Right lobe of liver (tissue), 6 donors: ENCODE measurements around the gene POLN. TPM values are rescaled to one million over a fixed set of nuclear protein-coding genes. Genes with fewer than 3 reads are reported as not detected.
A peak's percentile ranks its signal among the peaks of the same experiment; 100 is the strongest.

Source experiments
- ATAC-seq, 4 donors: fragments of 200-7000 bp; cut with Tn5 transposase; one replicate each; pipeline ENCODE4 v1.9.1; 2020; ENCODE audit warnings: mild to moderate bottlenecking in 4 of 4, moderate library complexity in 4 of 4
- DNase-seq, 3 donors: peaks; one replicate each; pipeline ENCODE4 v3.0.0-alpha.2; 2020
- H3K27ac ChIP-seq, 3 donors: fragments of 200-600 bp; one replicate each; pipeline ENCODE4 v1.8.0; 2022
- H3K27me3 ChIP-seq, 2 donors: fragments of 200-600 bp; one replicate each; pipeline ENCODE4 v1.8.0; 2022
- H3K36me3 ChIP-seq, 4 donors: fragments of 200-600 bp; sonication (generic) in 1 of 4; one replicate each; pipeline versions ENCODE4 v1.5.1 to v1.8.0; 2017 to 2022; ENCODE audit warnings: control low read depth in 1 of 4
- H3K4me1 ChIP-seq, 4 donors: fragments of 200-600 bp; sonication (generic) in 1 of 4; one replicate each; pipeline versions ENCODE4 v1.5.1 to v1.8.0; 2017 to 2022; ENCODE audit warnings: control low read depth in 1 of 4
- H3K4me3 ChIP-seq, 3 donors: fragments of 200-600 bp; one replicate each; pipeline ENCODE4 v1.8.0; 2022
- H3K9me3 ChIP-seq, 4 donors: fragments of 200-600 bp; sonication (generic) in 1 of 4; one replicate each; pipeline versions ENCODE4 v1.5.1 to v1.8.0; 2017 to 2022; ENCODE audit warnings: control low read depth in 1 of 4
- POLR2A ChIP-seq: fragments of 450-650 bp; IDR thresholded peaks from one replicate; pipeline ENCODE4 v1.6.1; 2017; ENCODE audit warnings: antibody characterized with exemption, mild to moderate bottlenecking
- WGBS: methylation state at CpG from one replicate; pipeline ENCODE4 v1.1.6; 2018; ENCODE audit warnings: low coverage, low lambda C conversion rate; ENCODE audit not compliant: insufficient coverage; ENCODE audit errors: missing lambda C conversion rate; 5-methylcytosine and 5-hydroxymethylcytosine counted together
- intact Hi-C, 2 donors: fragments of 100-400 bp; cut with DNase I; formaldehyde crosslinking; loops; one replicate each; pipeline versions ENCODE4 v1.11.2 to v1.14.1; 2022
- total RNA-seq, 6 experiments: library from RNA; depleted of rRNA in 2 of 6; stranded (reverse); fragments of >200 nt in 2 of 6; fragmentation: NEBNext Ultra II Directional in 3 of 6; extraction: Animal tissue kit (Norgen Biotek cat#: 25700) in 3 of 6; gene quantifications; one replicate each; pipeline versions ENCODE4 v1.1.0 to v1.2.4, GENCODE V29; 2016 to 2023
- TF ChIP-seq, protein P1 (sequence below), 4 donors: fragments of 200-600 bp in 3 of 4; fragments of 450-650 bp in 1 of 4; IDR thresholded peaks; one replicate each; pipeline versions ENCODE4 v1.5.1 to v1.8.0; 2016 to 2022; ENCODE audit warnings: antibody characterized with exemption in 4 of 4, mild to moderate bottlenecking in 2 of 4
- donor health status: DM: no; HTN: yes; CAD: no.
- donor health status: DM: no; HTN: no; CAD: no.
- donor health status: DM: no; HTN: no; CAD: no.
- donor health status: DM: no; HTN: yes; CAD: no.
- donor health status: DM: no; HTN: yes; CAD: no.

Gene POLN
- total RNA-seq, 6 experiments from 2014 or later, result 0.87 to 2.5 (median 1.4) TPM

DNA sequence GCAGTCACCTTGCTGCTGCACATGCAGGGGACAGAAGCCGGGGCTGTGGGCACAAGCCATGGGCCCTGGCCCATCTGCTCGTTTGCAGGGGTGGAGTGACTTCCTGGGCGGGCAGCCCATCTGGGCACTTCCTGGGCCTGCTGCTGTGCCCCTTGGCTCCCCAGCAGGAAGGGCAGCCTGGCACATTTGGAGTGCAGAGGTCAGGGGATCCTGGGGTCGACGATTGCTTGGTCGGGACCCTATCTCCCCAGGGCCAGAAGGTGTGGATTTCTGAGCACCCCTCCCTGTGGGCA is 30.9 kb upstream of the POLN start:
- WGBS, result no CpG with 5 or more reads among the region's 6 CpGs
- intact Hi-C loops, result no loop called here
- H3K4me3 ChIP-seq, result no peak overlapping the region
- H3K9me3 ChIP-seq, result no peaks in the 10 kb centered on the region
- H3K36me3 ChIP-seq, result no peaks in the 10 kb centered on the region
- no peak for TF ChIP-seq POLR2A
- TF ChIP-seq, protein P1, sequence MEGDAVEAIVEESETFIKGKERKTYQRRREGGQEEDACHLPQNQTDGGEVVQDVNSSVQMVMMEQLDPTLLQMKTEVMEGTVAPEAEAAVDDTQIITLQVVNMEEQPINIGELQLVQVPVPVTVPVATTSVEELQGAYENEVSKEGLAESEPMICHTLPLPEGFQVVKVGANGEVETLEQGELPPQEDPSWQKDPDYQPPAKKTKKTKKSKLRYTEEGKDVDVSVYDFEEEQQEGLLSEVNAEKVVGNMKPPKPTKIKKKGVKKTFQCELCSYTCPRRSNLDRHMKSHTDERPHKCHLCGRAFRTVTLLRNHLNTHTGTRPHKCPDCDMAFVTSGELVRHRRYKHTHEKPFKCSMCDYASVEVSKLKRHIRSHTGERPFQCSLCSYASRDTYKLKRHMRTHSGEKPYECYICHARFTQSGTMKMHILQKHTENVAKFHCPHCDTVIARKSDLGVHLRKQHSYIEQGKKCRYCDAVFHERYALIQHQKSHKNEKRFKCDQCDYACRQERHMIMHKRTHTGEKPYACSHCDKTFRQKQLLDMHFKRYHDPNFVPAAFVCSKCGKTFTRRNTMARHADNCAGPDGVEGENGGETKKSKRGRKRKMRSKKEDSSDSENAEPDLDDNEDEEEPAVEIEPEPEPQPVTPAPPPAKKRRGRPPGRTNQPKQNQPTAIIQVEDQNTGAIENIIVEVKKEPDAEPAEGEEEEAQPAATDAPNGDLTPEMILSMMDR (IDR thresholded peaks at IDR 0.05), result no peak
- no peaks in the 10 kb centered on the region for H3K27me3 ChIP-seq
- DNase-seq, result peak in 1 of 3 donors; percentile 13
- no peak overlapping the region for H3K27ac ChIP-seq
- no peaks in the 10 kb centered on the region for H3K4me1 ChIP-seq
- ATAC-seq, result no peak

DNA sequence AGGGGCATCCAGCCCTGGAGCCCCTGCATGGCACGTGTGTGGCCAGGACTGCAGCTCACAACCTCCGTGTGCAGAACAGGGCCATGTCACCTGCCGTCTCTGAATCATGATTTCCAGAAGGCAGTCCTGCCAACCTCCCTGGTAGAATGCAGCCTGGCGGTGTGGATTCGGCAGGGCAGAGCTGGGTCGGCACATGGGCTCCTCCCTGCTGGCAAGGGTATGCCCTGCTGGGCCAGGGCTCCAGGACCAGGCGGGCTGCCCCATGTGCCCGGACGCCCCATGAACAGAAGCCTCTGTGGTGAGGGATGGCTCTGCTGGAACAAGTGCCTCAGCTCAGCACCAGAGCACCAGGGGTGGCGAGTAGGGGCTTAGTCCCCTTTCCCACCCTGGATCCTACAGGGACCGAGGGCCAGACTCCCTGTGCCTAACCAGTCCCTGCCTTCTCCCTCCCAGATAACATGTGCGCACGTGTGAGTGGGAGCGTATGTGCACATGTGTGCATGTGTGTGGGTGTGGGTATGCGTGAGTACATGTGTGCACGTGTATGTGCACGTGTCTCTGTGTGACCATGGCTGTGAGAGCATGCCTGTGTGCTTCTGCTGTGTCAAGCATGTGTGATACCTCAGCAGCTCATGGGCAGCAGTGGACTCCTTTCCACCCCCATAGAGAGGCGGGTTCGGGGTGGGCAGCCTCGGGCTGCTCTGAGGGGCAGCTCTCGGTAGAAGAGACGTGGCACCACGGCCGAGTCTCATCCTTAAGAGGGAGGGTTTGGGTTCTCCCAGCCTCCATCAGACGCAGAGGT is 30.3 kb upstream of the POLN start:
- no peak overlapping the region for H3K27ac ChIP-seq
- ATAC-seq (no peak), DNase-seq (peak in 2 of 3 donors; percentile 13 to 50)
- no peaks in the 10 kb centered on the region for H3K4me1 ChIP-seq
- H3K4me3 ChIP-seq, result no peak overlapping the region
- TF ChIP-seq POLR2A, result no peak
- TF ChIP-seq, protein P1 (IDR thresholded peaks at IDR 0.05), result no peak
- WGBS, result 80% methylated on average over 1 of the region's 25 CpGs
- no peaks in the 10 kb centered on the region for H3K36me3 ChIP-seq
- intact Hi-C loops, result no loop called here
- no peaks in the 10 kb centered on the region for H3K9me3 ChIP-seq
- H3K27me3 ChIP-seq, result no peaks in the 10 kb centered on the region

DNA sequence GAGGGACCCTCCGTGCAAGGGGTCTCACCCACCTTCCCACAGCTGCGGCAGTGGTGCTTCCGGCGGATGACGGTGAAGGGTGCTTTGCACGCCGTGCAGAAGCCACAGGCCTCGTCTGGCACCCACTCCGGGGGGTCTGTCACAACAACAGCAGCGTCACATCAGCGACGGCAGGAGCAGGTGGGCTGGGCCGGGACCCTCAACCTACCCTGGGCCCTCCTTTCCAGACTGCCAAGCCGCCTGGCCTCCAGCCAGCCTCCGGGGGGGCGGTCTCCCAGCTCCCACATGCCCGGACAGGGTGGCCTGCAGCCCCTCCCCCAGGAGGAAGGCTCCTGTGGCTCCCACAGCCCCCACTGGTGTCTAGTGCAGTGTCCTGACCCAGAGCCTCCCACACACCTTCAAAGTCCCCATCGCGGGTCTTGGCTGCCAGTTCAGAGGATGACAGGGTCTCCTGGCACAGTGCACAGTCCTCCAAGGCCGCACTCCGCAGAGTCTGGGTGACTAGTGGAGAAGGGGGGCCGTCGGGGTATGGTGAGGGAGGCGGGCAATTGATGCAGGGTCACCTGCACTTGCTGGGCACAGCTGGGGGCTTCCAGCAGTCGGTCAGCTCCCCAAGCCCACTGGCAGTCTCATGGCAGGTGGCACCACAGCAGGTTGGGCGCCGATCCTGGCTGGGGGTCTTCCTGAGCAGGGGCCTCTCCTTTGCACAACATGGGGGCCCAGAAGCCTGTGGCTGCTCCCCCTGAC is 29.5 kb upstream of the POLN start:
- Histone ChIP-seq H3K4me3 (no peak overlapping the region), H3K9me3 (no peaks in the 10 kb centered on the region), H3K4me1 (peaks cover 0 to 2% (median under 1%) of the 10 kb centered on the region in 4 donors), H3K27ac (no peak overlapping the region), H3K36me3 (no peaks in the 10 kb centered on the region), H3K27me3 (no peaks in the 10 kb centered on the region)
- DNase-seq (peak in 2 of 3 donors; percentile 12 to 51), ATAC-seq (no peak)
- TF ChIP-seq, protein P1 (IDR thresholded peaks at IDR 0.05), result no peak
- no peak for TF ChIP-seq POLR2A
- intact Hi-C loops, result no loop called here
- no CpG with 5 or more reads among the region's 27 CpGs for WGBS

DNA sequence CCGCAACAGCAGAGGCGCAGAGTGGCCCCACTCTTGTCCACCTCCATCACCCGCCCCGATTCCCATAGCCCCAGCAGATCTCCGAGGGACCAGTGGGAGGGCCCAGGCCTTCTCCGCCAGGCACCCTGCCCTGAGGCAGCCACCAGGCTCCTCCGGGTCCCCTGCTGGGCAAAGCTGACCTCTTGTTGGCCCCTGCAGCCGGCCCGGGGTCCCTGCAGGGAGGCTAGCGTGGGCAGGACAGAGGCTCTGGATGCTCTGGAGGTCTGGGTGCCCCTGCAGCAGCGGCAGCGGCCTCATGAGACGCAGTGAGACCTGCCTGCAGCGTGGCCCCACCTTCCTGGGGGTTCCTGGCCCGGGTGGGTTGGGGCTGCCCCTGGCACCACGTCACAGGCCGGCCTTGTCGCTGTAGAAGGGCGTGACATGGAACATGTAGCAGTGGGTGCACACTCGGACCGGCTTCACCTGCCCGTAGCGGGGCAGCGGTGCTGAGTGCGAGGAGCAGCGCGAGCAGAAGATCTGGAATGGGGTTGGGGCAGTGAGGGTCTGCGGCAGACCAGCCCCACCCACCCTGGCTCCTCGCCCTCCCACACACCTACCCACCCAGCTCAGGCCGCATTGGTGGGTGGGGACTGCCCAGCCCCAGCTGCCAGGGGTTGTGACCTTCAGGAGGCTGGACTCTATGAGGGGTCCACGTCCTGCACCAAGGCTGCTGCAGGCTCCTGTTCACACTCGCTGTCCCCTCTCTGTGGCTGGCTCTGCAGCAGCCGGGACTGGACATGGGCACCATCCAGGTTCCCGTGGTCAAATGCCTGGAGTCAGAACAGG is 28.6 kb upstream of the POLN start:
- TF ChIP-seq POLR2A, result no peak
- TF ChIP-seq, protein P1 (IDR thresholded peaks at IDR 0.05), result no peak
- no peaks in the 10 kb centered on the region for H3K9me3 ChIP-seq
- H3K27ac ChIP-seq, result no peak overlapping the region
- DNase-seq, result peak in 2 of 3 donors; percentile 20 to 47
- no peaks in the 10 kb centered on the region for H3K27me3 ChIP-seq
- intact Hi-C loops, result no loop called here
- H3K4me1 ChIP-seq, result peaks cover 0 to 9% (median 1%) of the 10 kb centered on the region in 4 donors
- no peak overlapping the region for H3K4me3 ChIP-seq
- WGBS, result no CpG with 5 or more reads among the region's 34 CpGs
- no peaks in the 10 kb centered on the region for H3K36me3 ChIP-seq
- ATAC-seq, result no peak
